GM12865 (cell line): ENCODE results near the gene PRLR.
"Not testable (repeated sequence)": the region's sequence is repeated elsewhere in the genome, so short reads cannot be mapped to it uniquely, and the experiment has no call there.

Experiments used
- DNase-seq: peaks from one replicate; pipeline ENCODE4 v3.0.0; 2010; ENCODE audit warnings: low read depth
- H3K4me3 ChIP-seq: 2 replicates; pipeline ENCODE4 v1.5.1; 2011; ENCODE audit warnings: mild to moderate bottlenecking, low read depth, low read length, control low read depth
- CTCF ChIP-seq: IDR thresholded peaks from 2 replicates; pipeline ENCODE4 v1.5.1; 2011; ENCODE audit warnings: low read length, control low read depth, low read depth, inconsistent platforms; ENCODE audit not compliant: insufficient read depth; ENCODE audit errors: missing control alignments

The PRLR gene

GRCh38 chr5:35044649-35045048 is 185.6 kb downstream of the PRLR start:
- H3K4me3 ChIP-seq = no peak overlapping the region
- no peak for TF ChIP-seq CTCF
- no peak for DNase-seq

GRCh38 chr5:35042781-35043180 is 187.5 kb downstream of the PRLR start:
- no peak for DNase-seq
- TF ChIP-seq CTCF = no peak
- H3K4me3 ChIP-seq = no peak overlapping the region

GRCh38 chr5:35041261-35041660 is 189.0 kb downstream of the PRLR start:
- no peak for TF ChIP-seq CTCF
- no peak for DNase-seq
- H3K4me3 ChIP-seq = no peak overlapping the region

- H3K4me3 ChIP-seq = no peak overlapping the region
- no peak for DNase-seq
- no peak for TF ChIP-seq CTCF
Observed at GRCh38 chr5:35038891-35039290, 191.4 kb downstream of the PRLR start.

- no peak overlapping the region for H3K4me3 ChIP-seq
- no peak for TF ChIP-seq CTCF
- DNase-seq = no peak
Observed at GRCh38 chr5:35036536-35036935, 193.8 kb downstream of the PRLR start.

GRCh38 chr5:35035929-35036328 is 194.4 kb downstream of the PRLR start:
- H3K4me3 ChIP-seq, DNase-seq: not testable (repeated sequence)

- no peak for DNase-seq
- H3K4me3 ChIP-seq = no peak overlapping the region
- TF ChIP-seq CTCF = no peak
Observed at GRCh38 chr5:35035271-35035670, 195.0 kb downstream of the PRLR start.

- TF ChIP-seq CTCF = no peak
- DNase-seq = no peak
- H3K4me3 ChIP-seq = no peak overlapping the region
Observed at GRCh38 chr5:35032356-35032755, 197.9 kb downstream of the PRLR start.
